ENCODE results near the gene TUBA4A. TPM values are rescaled to one million over a fixed set of nuclear protein-coding genes. Genes with fewer than 3 reads are reported as not detected.

Gene TUBA4A
- total and polyA plus RNA-seq, 2 of the 8 experiments (the other 6 are each of a cell fraction or from before 2014, with no cell fraction given), result 67.3 to 172 TPM

DNA sequence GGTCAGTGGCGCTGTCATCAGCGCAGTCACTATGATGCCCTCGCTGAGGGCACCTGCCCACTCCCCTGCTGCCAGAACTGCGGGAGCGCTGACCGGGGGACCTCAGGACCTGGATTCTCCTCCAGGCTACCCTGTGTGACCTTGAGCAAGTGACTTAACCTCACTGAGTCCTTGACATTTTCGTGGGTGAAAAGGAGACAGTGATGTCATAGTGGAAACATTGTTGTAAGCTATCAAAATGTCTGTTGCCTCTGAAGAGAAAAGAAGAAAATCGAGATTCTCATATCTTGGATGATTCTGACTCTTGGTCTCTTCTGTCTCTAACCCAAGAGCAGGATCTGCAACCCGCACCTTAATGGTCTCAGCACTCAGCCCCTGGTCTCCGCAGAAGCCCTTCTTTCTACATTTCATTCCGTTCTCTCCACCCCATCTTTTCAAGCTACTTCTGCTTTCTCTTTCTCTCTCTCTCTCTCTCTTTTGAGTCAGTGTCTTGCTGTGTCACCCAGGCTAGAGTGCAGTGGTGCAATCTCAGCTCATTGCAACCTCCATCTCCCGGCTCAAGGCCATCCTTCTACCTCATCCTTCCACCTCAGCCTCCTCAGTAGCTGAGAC lies 978 bp upstream of the TUBA4A start (continued):
- TF ChIP-seq, protein P1, sequence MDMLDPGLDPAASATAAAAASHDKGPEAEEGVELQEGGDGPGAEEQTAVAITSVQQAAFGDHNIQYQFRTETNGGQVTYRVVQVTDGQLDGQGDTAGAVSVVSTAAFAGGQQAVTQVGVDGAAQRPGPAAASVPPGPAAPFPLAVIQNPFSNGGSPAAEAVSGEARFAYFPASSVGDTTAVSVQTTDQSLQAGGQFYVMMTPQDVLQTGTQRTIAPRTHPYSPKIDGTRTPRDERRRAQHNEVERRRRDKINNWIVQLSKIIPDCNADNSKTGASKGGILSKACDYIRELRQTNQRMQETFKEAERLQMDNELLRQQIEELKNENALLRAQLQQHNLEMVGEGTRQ (IDR thresholded peaks at IDR 0.05; ENCODE audit: low read length), result no peak
- TF ChIP-seq SIN3A (conservative IDR thresholded peaks at IDR 0.05 in 1 of 2, IDR thresholded peaks at IDR 0.05 in 1 of 2; ENCODE audit: low read depth in 1 of 2, low read length in 2 of 2), result no peak
- TF ChIP-seq SAP30 (IDR thresholded peaks at IDR 0.05; ENCODE audit: insufficient read depth, insufficient replicate concordance, low read length), result no peak
- TF ChIP-seq SP1 (IDR thresholded peaks at IDR 0.05; ENCODE audit: low read depth, low read length), result no peak
- no peak for TF ChIP-seq NANOG (IDR thresholded peaks at IDR 0.05; ENCODE audit: insufficient read depth, low read depth, low read length, poor library complexity, severe bottlenecking)
- TF ChIP-seq SUZ12 (IDR thresholded peaks at IDR 0.05; ENCODE audit: low read length), result peak; percentile 68; the same call in 1 of the 2 replicates
- TF ChIP-seq EP300 (IDR thresholded peaks at IDR 0.05; ENCODE audit: borderline replicate concordance in 1 of 2, low read depth in 2 of 2, low read length in 2 of 2), result no peak
- TF ChIP-seq HDAC2 (IDR thresholded peaks at IDR 0.05; ENCODE audit: borderline replicate concordance in 1 of 2, low read depth in 2 of 2, low read length in 2 of 2), result no peak
- no peak for TF ChIP-seq SP4 (IDR thresholded peaks at IDR 0.05; ENCODE audit: low read length)
- TF ChIP-seq BCL11A (IDR thresholded peaks at IDR 0.05; ENCODE audit: low read depth in 2 of 2, low read length in 2 of 2), result no peak
- no peak for TF ChIP-seq SRF (IDR thresholded peaks at IDR 0.05; ENCODE audit: low read depth, low read length)
- TF ChIP-seq, protein P2, sequence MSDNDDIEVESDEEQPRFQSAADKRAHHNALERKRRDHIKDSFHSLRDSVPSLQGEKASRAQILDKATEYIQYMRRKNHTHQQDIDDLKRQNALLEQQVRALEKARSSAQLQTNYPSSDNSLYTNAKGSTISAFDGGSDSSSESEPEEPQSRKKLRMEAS (IDR thresholded peaks at IDR 0.05), result no peak

All from H1 (cell line).